Ectodermal cell (in vitro differentiated cells): ENCODE measurements around the gene NPNT.

ENCODE experiments used
- H3K27ac ChIP-seq: 2 replicates; pipeline ENCODE4 v1.7.0; 2013; ENCODE audit warnings: mild to moderate bottlenecking, low read depth, low read length; ENCODE audit not compliant: insufficient read depth, poor library complexity, severe bottlenecking
- H3K27me3 ChIP-seq: 2 replicates; pipeline ENCODE4 v1.7.0; 2013; ENCODE audit warnings: mild to moderate bottlenecking, low read length; ENCODE audit not compliant: insufficient read depth, control insufficient read depth, poor library complexity, severe bottlenecking
- H3K36me3 ChIP-seq: one replicate; pipeline ENCODE4 v1.7.0; 2013; ENCODE audit warnings: low read length; ENCODE audit not compliant: control insufficient read depth, insufficient read depth
- H3K4me1 ChIP-seq: one replicate; pipeline ENCODE4 v1.7.0; 2013; ENCODE audit warnings: low read length; ENCODE audit not compliant: control insufficient read depth, insufficient read depth
- H3K4me3 ChIP-seq: 2 replicates; pipeline ENCODE4 v1.7.0; 2013; ENCODE audit warnings: low read depth, low read length, control low read depth; ENCODE audit not compliant: insufficient read depth
- H3K9me3 ChIP-seq: 2 replicates; pipeline ENCODE4 v1.7.0; 2013; ENCODE audit warnings: mild to moderate bottlenecking, low read length, moderate library complexity; ENCODE audit not compliant: control insufficient read depth
- WGBS, 2 experiments: methylation state at CpG; one replicate each; pipeline ENCODE4 v1.1.7; 2013; ENCODE audit warnings: missing lambda C conversion rate in 2 of 2; 5-methylcytosine and 5-hydroxymethylcytosine counted together

NPNT gene

GRCh38 chr4:105875233-105875632 is 20.0 kb upstream of the NPNT start:
- no peak overlapping the region for H3K27ac ChIP-seq
- H3K9me3 ChIP-seq, result no peaks in the 10 kb centered on the region
- no peaks in the 10 kb centered on the region for H3K4me1 ChIP-seq

GRCh38 chr4:105878668-105879067 is 16.6 kb upstream of the NPNT start:
- no peaks in the 10 kb centered on the region for H3K36me3 ChIP-seq
- no peaks in the 10 kb centered on the region for H3K4me1 ChIP-seq

More at GRCh38 chr4:105875233-105875632, 20.0 kb upstream of the NPNT start:
- Histone ChIP-seq H3K36me3 (no peaks in the 10 kb centered on the region), H3K4me3 (no peak overlapping the region), H3K27me3 (no peaks in the 10 kb centered on the region)

DNA sequence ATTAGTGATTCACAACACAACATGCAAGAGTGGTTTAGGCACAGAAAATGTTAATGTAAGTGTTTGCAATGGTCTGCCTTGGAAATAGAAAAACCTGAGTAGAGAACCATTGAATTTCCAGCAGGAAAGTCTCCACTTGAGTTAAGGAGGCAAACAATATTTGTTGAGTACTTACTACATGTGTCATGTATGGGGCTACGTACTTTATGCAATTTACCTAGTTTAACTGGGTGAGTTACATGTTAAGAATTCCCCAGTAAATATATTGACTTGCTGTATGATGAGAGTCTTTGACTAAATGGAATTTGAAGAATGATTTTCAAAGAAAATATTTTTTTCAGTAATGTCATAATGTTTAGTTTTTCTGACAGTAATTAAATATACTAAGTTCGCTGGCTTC is 7.8 kb upstream of the NPNT start:
- H3K27ac ChIP-seq, result no peak overlapping the region
- WGBS, 2 experiments, result 92 to 98% methylated on average over 1 to 2 of the region's 2 CpGs
- no peaks in the 10 kb centered on the region for H3K36me3 ChIP-seq
- H3K27me3 ChIP-seq, result peaks cover 9% of the 10 kb centered on the region
- H3K4me3 ChIP-seq, result no peak overlapping the region
- H3K9me3 ChIP-seq, result no peaks in the 10 kb centered on the region
- H3K4me1 ChIP-seq, result no peaks in the 10 kb centered on the region

More at GRCh38 chr4:105878668-105879067, 16.6 kb upstream of the NPNT start:
- Histone ChIP-seq H3K9me3 (no peaks in the 10 kb centered on the region), H3K4me3 (no peak overlapping the region), H3K27ac (no peak overlapping the region), H3K27me3 (no peaks in the 10 kb centered on the region)
- 89 to 97% methylated on average over 2 of the region's 2 CpGs for WGBS, 2 experiments

DNA sequence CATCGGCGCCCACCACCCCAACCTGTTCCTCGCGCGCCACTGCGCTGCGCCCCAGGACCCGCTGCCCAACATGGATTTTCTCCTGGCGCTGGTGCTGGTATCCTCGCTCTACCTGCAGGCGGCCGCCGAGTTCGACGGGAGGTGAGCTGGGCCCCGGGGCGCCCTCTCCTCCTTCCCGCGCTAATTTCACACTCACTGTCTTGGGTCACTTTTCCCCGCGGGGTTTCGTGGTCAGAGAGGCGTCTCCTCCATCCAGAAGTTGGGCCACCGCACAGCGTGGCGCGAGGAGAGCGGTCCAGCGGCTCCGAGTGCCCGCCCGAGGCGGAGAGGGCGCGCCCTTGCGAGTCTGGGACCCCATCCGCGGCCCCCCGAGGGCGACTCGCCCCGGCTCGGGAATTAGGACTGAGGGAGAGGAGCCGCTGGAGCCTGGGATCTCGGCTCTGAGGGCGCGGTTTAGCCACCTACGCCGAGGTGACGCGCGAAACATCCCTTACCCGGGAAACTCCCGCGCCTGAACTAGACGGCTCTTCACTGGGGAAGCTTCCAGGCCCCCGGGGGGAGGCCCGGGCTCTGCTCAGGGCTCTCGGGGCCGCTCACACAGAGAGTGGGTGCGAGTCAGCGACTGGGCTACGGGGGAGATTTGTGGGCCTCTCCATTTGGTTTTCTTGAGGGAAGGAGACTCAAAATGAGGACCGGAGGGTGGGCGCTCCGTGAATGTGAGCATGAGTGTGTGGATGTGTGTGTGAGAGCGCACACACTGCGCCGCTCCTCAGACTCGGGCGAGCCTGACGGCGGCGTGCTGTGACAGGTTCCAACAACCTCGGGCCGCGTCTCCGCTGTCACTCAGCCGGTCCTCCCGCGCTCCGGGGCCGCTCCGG is 551 bp downstream of the NPNT start:
- Histone ChIP-seq H3K9me3 (no peaks in the 10 kb centered on the region), H3K4me3 (peak overlapping the region; percentile 46), H3K27me3 (peaks cover 87% of the 10 kb centered on the region), H3K27ac (no peak overlapping the region), H3K36me3 (no peaks in the 10 kb centered on the region), H3K4me1 (peaks cover 6% of the 10 kb centered on the region)
- whole genome bisulfite sequencing, 2 experiments, result 1% methylated on average over 84 of the region's 84 CpGs

DNA sequence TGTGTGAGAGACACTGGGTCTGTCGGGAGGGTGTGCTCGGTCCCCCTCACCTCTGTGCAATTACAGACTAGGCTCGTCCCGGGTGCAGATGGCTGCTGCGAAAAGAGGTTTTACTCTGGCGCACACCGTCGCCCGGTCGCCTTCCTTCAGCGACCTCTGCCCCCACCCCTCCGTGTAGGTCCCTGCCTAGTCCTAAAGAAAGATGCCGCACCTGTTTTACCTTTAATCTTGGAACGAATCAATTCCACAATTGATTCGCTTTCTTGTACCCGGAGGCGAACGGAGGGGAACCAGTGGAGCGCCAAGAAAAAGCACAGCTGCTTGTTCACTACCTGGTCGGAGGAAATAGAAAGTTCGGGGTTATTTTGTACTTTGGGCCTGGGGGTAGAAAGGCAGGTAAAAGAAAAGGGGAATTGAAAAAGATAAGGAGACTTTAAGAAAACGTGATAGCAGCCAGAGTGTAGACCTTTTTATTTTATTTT is 1.2 kb downstream of the NPNT start:
- Histone ChIP-seq H3K27ac (no peak overlapping the region), H3K4me1 (peaks cover 6% of the 10 kb centered on the region), H3K9me3 (no peaks in the 10 kb centered on the region), H3K4me3 (peak overlapping the region; percentile 46), H3K27me3 (peaks cover 94% of the 10 kb centered on the region), H3K36me3 (no peaks in the 10 kb centered on the region)
- 8% methylated on average over 22 of the region's 22 CpGs for WGBS, 2 experiments

GRCh38 chr4:105896984-105897775 is 1.9 kb downstream of the NPNT start:
- WGBS, 2 experiments, result 55 to 88% methylated on average over 1 to 3 of the region's 3 CpGs
- H3K36me3 ChIP-seq, result no peaks in the 10 kb centered on the region
- no peak overlapping the region for H3K27ac ChIP-seq
- no peak overlapping the region for H3K4me3 ChIP-seq
- peaks cover 88% of the 10 kb centered on the region for H3K27me3 ChIP-seq
- peaks cover 6% of the 10 kb centered on the region for H3K4me1 ChIP-seq
- no peaks in the 10 kb centered on the region for H3K9me3 ChIP-seq

- 88 to 95% methylated on average over 1 to 2 of the region's 2 CpGs for WGBS, 2 experiments
- no peak overlapping the region for H3K4me3 ChIP-seq
- H3K27ac ChIP-seq, result no peak overlapping the region
- H3K27me3 ChIP-seq, result peaks cover 55% of the 10 kb centered on the region
- H3K4me1 ChIP-seq, result peaks cover 3% of the 10 kb centered on the region
- no peaks in the 10 kb centered on the region for H3K9me3 ChIP-seq
- H3K36me3 ChIP-seq, result no peaks in the 10 kb centered on the region
These were observed 5.3 kb downstream of the NPNT start for GRCh38 chr4:105900541-105900940.

- Histone ChIP-seq H3K9me3 (no peaks in the 10 kb centered on the region), H3K36me3 (no peaks in the 10 kb centered on the region), H3K27me3 (peaks cover 33% of the 10 kb centered on the region), H3K4me3 (no peak overlapping the region), H3K27ac (no peak overlapping the region), H3K4me1 (no peaks in the 10 kb centered on the region)
- 98 to 100% methylated on average over 2 of the region's 2 CpGs for WGBS, 2 experiments
These were observed 7.4 kb downstream of the NPNT start for GRCh38 chr4:105902550-105903262.

DNA sequence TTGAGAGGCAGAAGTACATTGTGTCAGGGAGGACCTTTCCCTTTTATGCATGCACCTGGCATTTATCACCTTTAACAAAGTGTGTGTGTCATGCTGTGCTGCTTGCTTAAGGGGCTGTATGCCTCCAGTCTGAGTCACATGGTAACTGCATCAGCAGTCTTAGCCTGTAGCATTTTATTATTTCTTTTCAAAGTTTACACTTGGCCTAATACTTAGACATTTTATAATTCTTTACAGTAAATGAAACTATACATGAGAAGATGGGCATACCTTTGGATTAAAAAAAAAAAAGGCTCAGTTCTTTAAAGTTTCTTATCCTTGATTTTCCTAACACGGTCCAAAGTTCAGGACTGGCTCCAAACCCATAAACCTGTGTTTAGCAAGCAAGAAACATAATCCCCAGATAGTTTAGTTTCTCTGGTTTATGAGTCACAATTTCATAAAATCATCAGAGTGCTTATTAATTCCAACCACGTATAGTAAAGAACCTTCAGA is 14.6 kb downstream of the NPNT start:
- Histone ChIP-seq H3K27me3 (no peaks in the 10 kb centered on the region), H3K27ac (no peak overlapping the region), H3K36me3 (no peaks in the 10 kb centered on the region), H3K9me3 (no peaks in the 10 kb centered on the region), H3K4me3 (no peak overlapping the region), H3K4me1 (no peaks in the 10 kb centered on the region)
- WGBS, 2 experiments, result 84% methylated on average over 2 of the region's 2 CpGs; no CpG with 5 or more reads in 1 of the 2 experiments
